ENCODE results near the gene DNM3. TPM values are rescaled to one million over a fixed set of nuclear protein-coding genes. Genes with fewer than 3 reads are reported as not detected.

Gene DNM3
- total RNA-seq, 1 donor from 2014 or later: 7.7 TPM

DNA sequence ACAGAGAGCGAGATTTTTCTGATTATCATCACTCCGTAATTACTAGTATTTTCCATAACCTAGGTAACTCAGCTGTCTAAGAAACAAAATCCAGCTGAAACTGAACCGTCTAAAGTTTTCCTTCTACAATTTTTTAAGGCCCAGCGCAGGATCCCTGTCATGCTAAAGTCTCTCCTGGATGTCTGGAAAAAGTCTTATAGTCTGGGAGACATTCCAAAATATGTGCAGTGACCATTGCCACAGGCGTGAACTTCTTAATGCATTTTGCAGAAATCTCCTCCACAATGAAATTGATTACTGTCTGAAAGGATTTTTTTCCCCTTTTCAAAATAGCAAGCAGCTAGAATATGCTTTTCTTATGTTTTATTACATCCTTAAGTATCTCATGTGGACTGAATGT, 369.9 kb downstream of the DNM3 start:
- no peaks in the 10 kb centered on the region for H3K4me1 Mint-ChIP-seq (ENCODE audit: unreplicated experiment)
- H3K4me3 Mint-ChIP-seq (ENCODE audit: unreplicated experiment): no peak overlapping the region
- no peaks in the 10 kb centered on the region for H3K36me3 Mint-ChIP-seq (ENCODE audit: low read depth, unreplicated experiment)
- DNase-seq (ENCODE audit: low spot score): no peak
- TF ChIP-seq, protein P1, sequence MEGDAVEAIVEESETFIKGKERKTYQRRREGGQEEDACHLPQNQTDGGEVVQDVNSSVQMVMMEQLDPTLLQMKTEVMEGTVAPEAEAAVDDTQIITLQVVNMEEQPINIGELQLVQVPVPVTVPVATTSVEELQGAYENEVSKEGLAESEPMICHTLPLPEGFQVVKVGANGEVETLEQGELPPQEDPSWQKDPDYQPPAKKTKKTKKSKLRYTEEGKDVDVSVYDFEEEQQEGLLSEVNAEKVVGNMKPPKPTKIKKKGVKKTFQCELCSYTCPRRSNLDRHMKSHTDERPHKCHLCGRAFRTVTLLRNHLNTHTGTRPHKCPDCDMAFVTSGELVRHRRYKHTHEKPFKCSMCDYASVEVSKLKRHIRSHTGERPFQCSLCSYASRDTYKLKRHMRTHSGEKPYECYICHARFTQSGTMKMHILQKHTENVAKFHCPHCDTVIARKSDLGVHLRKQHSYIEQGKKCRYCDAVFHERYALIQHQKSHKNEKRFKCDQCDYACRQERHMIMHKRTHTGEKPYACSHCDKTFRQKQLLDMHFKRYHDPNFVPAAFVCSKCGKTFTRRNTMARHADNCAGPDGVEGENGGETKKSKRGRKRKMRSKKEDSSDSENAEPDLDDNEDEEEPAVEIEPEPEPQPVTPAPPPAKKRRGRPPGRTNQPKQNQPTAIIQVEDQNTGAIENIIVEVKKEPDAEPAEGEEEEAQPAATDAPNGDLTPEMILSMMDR (IDR thresholded peaks at IDR 0.05; ENCODE audit: unreplicated experiment): no peak
- H3K9me3 Mint-ChIP-seq (ENCODE audit: unreplicated experiment): no peaks in the 10 kb centered on the region
- H3K27ac Mint-ChIP-seq (ENCODE audit: unreplicated experiment): no peak overlapping the region
- no peaks in the 10 kb centered on the region for H3K27me3 Mint-ChIP-seq (ENCODE audit: unreplicated experiment)

DNA sequence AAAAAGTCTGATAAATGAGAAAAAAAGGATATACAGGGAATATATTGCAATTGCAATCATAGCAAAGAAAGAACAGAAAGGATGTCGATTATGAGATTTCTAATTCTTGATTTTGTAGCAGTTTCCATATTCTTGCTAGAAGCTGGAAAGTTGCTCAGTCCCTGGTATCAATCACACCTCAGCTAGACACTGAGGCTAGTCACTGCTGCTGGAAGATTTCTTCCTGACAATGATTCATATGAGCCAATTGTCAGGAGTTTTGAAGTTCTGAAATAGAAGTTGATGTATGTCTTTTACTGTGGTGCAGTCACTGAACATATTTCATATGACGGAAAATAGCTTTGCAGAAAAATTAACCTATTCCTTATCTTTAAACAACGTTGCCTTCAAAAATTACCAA, 370.8 kb downstream of the DNM3 start:
- Mint-ChIP-seq H3K4me1 (ENCODE audit: unreplicated experiment) (no peaks in the 10 kb centered on the region), H3K36me3 (ENCODE audit: low read depth, unreplicated experiment) (no peaks in the 10 kb centered on the region), H3K27ac (ENCODE audit: unreplicated experiment) (no peak overlapping the region), H3K27me3 (ENCODE audit: unreplicated experiment) (no peaks in the 10 kb centered on the region), H3K4me3 (ENCODE audit: unreplicated experiment) (no peak overlapping the region), H3K9me3 (ENCODE audit: unreplicated experiment) (no peaks in the 10 kb centered on the region)
- TF ChIP-seq, protein P1 (IDR thresholded peaks at IDR 0.05; ENCODE audit: unreplicated experiment): no peak
- no peak for DNase-seq (ENCODE audit: low spot score)

DNA sequence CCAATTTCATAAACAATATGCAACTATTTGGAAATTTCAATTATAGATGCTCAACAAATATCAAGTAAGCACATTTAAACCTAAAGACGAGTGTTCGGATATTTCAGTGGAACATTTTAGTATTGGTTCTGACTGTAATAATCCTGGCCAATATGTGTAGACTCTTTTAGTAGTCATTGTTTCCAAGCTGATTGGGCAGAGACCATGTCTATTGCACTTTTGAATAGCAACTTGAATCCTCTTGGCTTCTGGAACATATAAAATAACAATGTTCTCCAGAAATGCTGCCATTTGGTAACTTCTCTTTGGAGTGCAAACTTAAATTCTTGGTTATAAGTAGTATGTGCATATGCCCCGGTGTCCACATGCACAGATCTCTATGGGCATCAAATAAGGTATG, 373.7 kb downstream of the DNM3 start:
- Mint-ChIP-seq H3K9me3 (ENCODE audit: unreplicated experiment) (no peaks in the 10 kb centered on the region), H3K27me3 (ENCODE audit: unreplicated experiment) (no peaks in the 10 kb centered on the region), H3K4me1 (ENCODE audit: unreplicated experiment) (peaks cover 6% of the 10 kb centered on the region), H3K4me3 (ENCODE audit: unreplicated experiment) (no peak overlapping the region), H3K36me3 (ENCODE audit: low read depth, unreplicated experiment) (no peaks in the 10 kb centered on the region), H3K27ac (ENCODE audit: unreplicated experiment) (no peak overlapping the region)
- TF ChIP-seq, protein P1 (IDR thresholded peaks at IDR 0.05; ENCODE audit: unreplicated experiment): no peak
- no peak for DNase-seq (ENCODE audit: low spot score)

DNA sequence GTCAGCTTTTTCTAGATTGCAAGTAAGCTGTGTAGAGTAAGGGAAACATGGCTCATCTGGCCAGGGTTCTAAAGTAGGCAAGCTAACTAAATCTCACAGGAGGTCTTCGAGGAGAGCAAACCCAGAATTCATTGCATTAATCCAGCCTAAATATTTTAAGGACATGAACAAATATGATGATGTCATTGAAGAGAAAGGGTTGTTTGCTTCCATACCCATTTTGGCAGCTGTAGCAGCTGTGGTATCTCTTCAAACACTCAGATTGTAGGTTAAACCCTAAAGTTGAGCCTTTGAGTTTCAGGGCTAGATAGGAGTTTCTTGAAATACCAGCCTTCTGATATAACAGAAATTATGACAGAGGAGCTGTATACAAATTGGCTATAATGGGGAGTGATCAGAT, 378.7 kb downstream of the DNM3 start:
- no peaks in the 10 kb centered on the region for H3K36me3 Mint-ChIP-seq (ENCODE audit: low read depth, unreplicated experiment)
- no peak overlapping the region for H3K27ac Mint-ChIP-seq (ENCODE audit: unreplicated experiment)

DNA sequence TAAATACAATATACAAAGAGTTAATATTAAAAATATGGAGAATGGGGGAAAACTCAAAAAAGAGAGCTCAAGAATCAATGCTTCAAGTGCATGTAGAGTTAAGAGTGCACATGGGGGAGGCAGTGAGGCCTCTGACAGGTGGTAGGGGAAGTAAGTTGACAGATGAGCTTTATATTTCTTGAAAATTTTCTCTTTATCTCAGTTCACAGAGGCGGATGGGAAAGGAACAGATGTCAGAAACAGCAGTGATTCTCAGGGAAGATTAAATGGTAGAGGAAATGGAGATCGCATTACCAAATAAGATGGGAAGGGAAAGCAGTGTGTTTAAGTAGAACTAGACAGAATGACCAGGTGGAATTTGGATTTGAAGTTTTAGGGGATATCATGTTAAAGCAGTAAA, 379.1 kb downstream of the DNM3 start:
- TF ChIP-seq, protein P1 (IDR thresholded peaks at IDR 0.05; ENCODE audit: unreplicated experiment): no peak
- DNase-seq (ENCODE audit: low spot score): no peak
- no peaks in the 10 kb centered on the region for H3K36me3 Mint-ChIP-seq (ENCODE audit: low read depth, unreplicated experiment)
- no peak overlapping the region for H3K4me3 Mint-ChIP-seq (ENCODE audit: unreplicated experiment)
- H3K27me3 Mint-ChIP-seq (ENCODE audit: unreplicated experiment): no peaks in the 10 kb centered on the region
- no peak overlapping the region for H3K27ac Mint-ChIP-seq (ENCODE audit: unreplicated experiment)
- peaks cover 15% of the 10 kb centered on the region for H3K4me1 Mint-ChIP-seq (ENCODE audit: unreplicated experiment)
- no peaks in the 10 kb centered on the region for H3K9me3 Mint-ChIP-seq (ENCODE audit: unreplicated experiment)

More for the DNA sequence above, 378.7 kb downstream of the DNM3 start:
- no peaks in the 10 kb centered on the region for H3K9me3 Mint-ChIP-seq (ENCODE audit: unreplicated experiment)
- TF ChIP-seq, protein P1 (IDR thresholded peaks at IDR 0.05; ENCODE audit: unreplicated experiment): no peak
- no peak overlapping the region for H3K4me3 Mint-ChIP-seq (ENCODE audit: unreplicated experiment)
- no peaks in the 10 kb centered on the region for H3K27me3 Mint-ChIP-seq (ENCODE audit: unreplicated experiment)
- DNase-seq (ENCODE audit: low spot score): no peak
- peaks cover 12% of the 10 kb centered on the region for H3K4me1 Mint-ChIP-seq (ENCODE audit: unreplicated experiment)

All from endothelial cell (in vitro differentiated cells).